Retina (tissue), 1 donor: ENCODE data around the gene ARFGEF3.
"Not testable (repeated sequence)": the region's sequence is repeated elsewhere in the genome, so short reads cannot be mapped to it uniquely, and the experiment has no call there.

Experiments
- DNase-seq: peaks from one replicate; pipeline ENCODE4 v3.0.0-alpha.2; 2016

The ARFGEF3 gene, protein sequence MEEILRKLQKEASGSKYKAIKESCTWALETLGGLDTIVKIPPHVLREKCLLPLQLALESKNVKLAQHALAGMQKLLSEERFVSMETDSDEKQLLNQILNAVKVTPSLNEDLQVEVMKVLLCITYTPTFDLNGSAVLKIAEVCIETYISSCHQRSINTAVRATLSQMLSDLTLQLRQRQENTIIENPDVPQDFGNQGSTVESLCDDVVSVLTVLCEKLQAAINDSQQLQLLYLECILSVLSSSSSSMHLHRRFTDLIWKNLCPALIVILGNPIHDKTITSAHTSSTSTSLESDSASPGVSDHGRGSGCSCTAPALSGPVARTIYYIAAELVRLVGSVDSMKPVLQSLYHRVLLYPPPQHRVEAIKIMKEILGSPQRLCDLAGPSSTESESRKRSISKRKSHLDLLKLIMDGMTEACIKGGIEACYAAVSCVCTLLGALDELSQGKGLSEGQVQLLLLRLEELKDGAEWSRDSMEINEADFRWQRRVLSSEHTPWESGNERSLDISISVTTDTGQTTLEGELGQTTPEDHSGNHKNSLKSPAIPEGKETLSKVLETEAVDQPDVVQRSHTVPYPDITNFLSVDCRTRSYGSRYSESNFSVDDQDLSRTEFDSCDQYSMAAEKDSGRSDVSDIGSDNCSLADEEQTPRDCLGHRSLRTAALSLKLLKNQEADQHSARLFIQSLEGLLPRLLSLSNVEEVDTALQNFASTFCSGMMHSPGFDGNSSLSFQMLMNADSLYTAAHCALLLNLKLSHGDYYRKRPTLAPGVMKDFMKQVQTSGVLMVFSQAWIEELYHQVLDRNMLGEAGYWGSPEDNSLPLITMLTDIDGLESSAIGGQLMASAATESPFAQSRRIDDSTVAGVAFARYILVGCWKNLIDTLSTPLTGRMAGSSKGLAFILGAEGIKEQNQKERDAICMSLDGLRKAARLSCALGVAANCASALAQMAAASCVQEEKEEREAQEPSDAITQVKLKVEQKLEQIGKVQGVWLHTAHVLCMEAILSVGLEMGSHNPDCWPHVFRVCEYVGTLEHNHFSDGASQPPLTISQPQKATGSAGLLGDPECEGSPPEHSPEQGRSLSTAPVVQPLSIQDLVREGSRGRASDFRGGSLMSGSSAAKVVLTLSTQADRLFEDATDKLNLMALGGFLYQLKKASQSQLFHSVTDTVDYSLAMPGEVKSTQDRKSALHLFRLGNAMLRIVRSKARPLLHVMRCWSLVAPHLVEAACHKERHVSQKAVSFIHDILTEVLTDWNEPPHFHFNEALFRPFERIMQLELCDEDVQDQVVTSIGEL (N-terminal part only)

DNA sequence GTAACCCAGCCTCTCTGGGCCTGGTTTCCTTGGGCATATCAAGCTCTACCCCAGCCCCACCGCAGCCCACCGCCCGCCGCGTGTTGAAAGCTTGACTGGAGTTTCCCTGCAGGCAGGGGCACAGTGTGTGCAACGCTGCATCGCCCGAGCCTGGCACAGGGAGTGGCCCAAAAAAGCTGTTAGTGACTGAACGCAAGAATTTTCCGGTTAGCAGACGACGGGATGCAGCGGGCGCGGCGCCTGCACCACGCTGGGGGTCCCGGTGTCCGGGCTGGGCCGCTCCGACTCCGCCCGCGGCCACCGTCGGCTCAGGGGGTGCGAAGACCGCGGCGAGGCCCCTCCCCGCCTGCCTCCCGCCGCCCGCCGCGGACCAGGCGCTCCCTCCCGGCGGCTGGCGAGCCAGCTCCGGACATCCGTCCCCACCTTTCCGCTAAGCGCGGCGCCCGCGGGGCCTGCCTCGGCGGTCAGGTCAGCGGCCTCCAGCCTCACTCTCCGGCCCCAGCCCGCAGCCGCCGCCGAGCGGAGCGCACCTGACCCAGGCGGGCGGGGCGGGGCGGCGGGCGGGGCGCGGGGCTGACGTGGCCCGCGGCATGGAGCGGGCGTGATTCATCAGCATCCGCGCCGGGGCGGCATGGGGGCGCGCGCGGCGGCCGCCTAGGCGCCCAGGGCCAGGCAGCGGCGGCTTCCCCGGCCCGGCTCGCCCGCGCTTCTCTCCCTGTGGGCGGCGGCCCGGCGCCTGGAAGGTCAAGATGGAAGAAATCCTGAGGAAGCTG is at the start of gene ARFGEF3:
TSS of gene ARFGEF3 (plus strand) at position 602 of the 773 bp plus-strand sequence. CDS start at position 750, 148 bp downstream.
- DNase-seq, result no peak

DNA sequence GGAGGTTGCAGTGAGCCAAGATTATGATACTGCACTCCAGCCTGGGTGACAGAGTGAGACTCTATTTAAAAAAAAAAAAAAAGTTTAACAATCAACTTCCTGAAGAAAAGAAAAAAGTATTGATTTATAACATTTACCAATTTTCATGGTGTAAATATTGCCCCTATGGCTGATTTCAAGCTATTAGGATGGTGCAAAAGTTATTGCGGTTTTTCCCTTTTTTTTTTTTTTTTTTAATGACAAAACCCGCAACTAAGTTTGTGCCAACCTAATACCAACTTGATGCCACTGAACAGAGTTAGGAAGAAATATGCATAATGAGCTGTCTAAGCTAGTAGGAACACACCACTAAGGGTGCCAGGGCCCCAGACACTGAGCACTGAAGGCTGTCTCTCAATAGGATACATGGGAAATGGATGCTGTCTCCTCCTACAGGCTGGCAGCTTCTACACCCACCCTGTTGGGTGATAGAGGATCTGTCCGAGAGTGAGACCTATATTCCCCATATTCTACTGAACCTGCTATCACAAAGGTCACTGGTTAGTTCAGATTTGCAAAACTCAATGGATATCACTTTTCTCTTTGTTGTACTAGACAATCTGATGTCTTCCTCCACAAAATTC is 48.0 kb upstream of the ARFGEF3 start:
- DNase-seq, result no peak

GRCh38 chr6:138115201-138115600 is 46.5 kb upstream of the ARFGEF3 start:
- DNase-seq, result no peak

GRCh38 chr6:138115877-138116660 is 45.7 kb upstream of the ARFGEF3 start:
- DNase-seq, result peak; percentile 69

GRCh38 chr6:138116661-138116999 is 45.1 kb upstream of the ARFGEF3 start:
- no peak for DNase-seq

DNA sequence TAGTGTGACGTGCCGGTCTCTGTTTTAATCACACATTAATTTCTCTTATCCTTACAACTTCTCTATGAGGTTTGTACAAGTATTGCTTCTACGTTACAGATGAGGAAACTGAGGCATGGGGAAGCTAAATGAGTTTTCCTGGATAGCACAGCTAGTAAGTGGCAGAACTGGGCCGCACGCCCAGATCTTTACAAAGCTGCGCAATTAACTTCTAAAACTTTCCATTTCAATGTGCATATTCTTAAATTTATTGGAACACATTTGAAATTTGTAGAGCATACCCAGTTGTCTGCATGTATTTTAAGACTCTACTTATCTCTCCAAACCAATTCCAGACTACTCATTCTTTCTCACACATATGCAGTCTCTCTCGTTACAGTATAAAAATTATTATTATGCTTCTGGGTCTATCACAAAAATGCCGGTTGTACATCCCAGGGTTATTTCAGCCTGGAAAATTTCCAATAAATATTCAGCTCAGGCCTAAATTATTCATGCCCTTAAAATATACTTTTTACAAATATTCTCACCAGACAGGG is 44.3 kb upstream of the ARFGEF3 start:
- no peak for DNase-seq

DNA sequence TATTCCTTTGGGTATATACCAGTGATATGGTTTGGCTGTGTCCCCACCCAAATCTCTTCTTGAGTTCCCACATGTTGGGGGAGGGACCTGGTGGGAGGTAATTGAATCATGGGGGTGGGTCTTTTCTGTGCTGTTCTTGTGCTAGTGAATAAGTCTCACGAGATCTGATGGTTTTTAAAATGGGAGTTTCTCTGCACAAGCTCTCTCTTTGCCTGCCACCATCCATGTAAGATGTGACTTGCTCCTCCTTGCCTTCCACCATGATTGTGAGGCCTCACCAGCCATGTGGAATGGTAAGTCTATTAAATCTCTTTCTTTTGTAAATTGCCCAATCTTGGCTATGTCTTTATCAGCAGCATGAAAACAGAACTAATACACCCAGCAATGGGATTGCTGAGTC is 42.5 kb upstream of the ARFGEF3 start:
- not testable (repeated sequence) for DNase-seq

- no peak for DNase-seq
Measured at GRCh38 chr6:138119976-138120375, 41.8 kb upstream of the ARFGEF3 start.

- no peak for DNase-seq
Measured at GRCh38 chr6:138124096-138124495, 37.6 kb upstream of the ARFGEF3 start.

DNA sequence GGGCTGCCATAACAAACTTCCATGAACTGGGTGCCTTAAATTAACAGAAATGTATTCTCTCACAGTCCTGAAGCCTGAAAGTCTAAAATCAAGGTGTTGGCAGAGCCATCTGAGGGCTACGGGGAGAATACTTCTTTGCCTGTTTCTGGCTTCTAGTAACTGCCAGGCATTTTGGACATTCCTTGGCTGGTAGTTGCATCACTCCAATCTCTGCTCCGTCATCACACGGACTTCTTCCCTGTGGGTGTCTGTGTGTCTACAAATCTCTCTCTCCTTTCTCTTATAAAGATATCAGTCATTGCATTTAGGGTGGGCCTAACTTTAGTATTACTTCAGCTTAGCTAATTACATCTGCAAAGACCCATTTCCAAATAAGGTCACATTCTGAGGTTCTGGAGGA is 33.6 kb upstream of the ARFGEF3 start:
- no peak for DNase-seq

DNA sequence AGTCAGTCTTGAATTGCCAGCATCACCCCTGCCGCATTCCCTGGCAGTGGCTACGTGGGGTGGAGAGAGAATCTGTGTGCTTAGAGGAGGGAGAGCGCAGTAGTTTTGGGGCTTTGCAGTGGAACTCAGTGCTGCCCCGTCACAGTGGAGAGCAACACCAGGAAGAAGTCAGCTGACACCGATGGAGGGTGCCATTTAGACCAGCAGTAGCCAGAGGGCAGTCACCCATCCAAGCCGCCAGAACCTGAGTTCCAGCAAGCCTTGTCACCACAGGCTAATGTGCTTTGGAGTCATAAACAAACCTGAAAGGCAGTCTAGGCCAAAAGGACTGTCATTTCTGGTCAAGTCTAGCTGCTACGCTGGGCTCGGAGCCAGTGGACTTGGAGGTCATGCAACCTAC is 32.5 kb upstream of the ARFGEF3 start:
- DNase-seq, result no peak

GRCh38 chr6:138142806-138143205 is 18.9 kb upstream of the ARFGEF3 start:
- no peak for DNase-seq

GRCh38 chr6:138145402-138145801 is 16.3 kb upstream of the ARFGEF3 start:
- DNase-seq, result no peak

DNA sequence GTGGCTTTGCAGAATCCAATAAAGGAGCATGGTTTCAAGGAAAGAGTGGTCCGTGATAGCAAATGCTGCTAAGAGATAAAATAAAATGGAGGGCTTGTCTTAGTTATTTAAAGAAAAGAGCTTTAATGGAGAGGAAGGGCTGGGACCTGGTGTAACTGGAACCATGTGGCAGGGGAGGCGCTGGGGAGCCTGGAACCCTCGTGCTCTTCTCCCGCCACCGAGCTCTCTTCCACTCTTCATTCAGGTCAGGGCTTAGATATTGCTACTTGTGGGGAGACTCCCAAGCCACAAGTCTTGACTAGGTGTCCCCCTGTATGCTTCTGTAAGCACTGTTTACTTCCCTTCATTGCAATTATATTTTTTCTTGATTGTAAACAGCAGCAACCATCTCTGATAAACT is 15.2 kb upstream of the ARFGEF3 start:
- no peak for DNase-seq

GRCh38 chr6:138155443-138155842 is 6.3 kb upstream of the ARFGEF3 start:
- no peak for DNase-seq

DNA sequence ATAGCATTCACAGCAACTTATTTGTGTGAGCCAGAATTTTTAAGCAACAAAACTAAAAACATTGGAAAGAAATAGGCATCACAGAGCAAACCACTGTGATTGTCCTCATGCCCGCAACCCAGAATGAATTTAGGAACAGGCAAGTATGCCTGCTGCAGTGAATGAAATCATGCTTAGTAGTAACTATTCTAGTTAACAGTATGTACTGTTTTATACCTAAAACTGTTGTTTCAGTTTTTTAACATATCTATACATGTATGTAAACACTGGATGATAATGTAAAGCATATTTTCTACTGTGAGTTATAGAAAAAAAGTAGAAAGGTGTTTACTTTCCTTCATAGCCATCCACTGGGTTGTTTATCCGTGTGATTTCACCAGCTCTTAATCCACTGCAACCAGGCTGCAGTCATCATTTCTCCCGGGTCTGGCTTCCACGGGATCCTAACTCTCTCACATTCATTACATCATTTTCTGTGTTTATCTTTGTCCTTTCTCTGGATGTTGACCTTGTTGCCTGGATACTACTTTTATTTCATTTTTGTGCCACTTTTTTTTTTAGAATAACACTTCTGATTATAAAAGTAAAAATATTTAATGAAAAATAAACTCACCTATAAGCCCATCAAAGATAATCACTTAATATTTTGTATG is 3.6 kb upstream of the ARFGEF3 start:
- DNase-seq, result no peak

DNA sequence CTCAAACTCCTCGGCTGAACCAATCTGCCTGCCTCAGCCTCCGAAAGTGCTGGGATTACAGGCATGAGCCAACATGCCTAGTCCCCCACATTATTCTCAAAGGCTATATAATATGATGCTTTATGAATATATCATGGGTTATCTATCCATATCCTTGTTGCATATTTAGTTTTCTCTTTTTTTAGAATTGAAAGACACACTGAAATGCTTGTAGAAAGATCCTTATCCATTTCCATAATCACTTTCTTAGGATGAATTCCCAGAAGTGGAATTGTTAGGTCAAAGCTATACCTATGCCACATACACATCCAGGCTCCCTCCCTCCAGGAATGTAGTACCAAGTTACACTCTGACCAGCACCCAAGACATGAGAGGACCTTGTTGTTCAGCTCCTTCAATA is 2.5 kb upstream of the ARFGEF3 start:
- no peak for DNase-seq

- no peak for DNase-seq
Measured at GRCh38 chr6:138160329-138161087, 1.2 kb upstream of the ARFGEF3 start.

- peak; percentile 78 for DNase-seq
Measured at GRCh38 chr6:138161088-138161337, 726 bp upstream of the ARFGEF3 start.
